Measurements from ENCODE around the gene RERG.

RERG gene

DNA sequence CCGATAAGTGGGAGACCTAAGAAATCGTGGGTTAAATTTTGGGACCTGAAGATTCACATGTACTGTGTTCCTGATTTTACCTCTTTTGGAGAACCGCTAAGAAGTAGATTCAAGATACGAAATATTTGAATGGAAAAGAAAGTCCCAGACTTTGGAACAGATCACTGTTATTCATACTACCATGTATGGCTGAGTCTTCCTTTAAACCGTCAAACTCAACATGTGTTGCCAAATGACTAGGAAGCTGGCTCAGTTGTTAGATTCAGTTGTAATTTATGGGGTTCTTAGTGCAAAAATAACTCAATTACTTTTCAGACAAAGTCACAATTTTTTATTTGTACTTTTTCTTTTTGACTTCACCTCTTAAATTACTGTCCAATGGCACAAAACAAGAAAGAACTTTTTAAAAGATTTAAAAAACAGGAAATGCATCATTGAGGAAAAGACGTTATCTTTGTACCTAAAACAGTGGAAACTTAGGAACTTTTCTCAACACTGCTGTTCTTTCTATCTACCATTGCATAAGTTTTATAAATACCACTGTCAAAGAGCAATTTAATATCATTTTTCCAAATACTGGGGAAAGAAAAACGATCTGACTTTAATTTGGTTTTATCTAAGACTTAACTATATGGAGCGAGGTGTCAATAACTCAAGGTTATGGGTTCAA lies 15.7 kb downstream of the RERG start:
- H3K9ac ChIP-seq (ENCODE audit: low read length in 2 of 2), result no peak overlapping the region
- H3K4me3 ChIP-seq (ENCODE audit: low read length in 2 of 2), result no peak overlapping the region
- H3K36me3 ChIP-seq (ENCODE audit: control insufficient read depth in 2 of 2, insufficient read depth in 2 of 2, low read length in 2 of 2), result no peaks in the 10 kb centered on the region
- no peaks in the 10 kb centered on the region for H3K27me3 ChIP-seq (ENCODE audit: control insufficient read depth in 1 of 2, insufficient read depth in 2 of 2, low read length in 2 of 2)
- H3K4me1 ChIP-seq (ENCODE audit: control insufficient read depth, insufficient read depth, low read length), result peaks cover 27% of the 10 kb centered on the region
- H3K27ac ChIP-seq (ENCODE audit: low read length), result peak overlapping the region; percentile 25
- H3K9me3 ChIP-seq (ENCODE audit: control insufficient read depth in 2 of 2, low read length in 2 of 2), result no peaks in the 10 kb centered on the region

- Histone ChIP-seq H3K36me3 (ENCODE audit: control insufficient read depth in 2 of 2, insufficient read depth in 2 of 2, low read length in 2 of 2) (no peaks in the 10 kb centered on the region), H3K9ac (ENCODE audit: low read length in 2 of 2) (no peak overlapping the region), H3K27ac (ENCODE audit: low read length) (peak overlapping the region; percentile 2), H3K4me3 (ENCODE audit: low read length in 2 of 2) (no peak overlapping the region), H3K9me3 (ENCODE audit: control insufficient read depth in 2 of 2, low read length in 2 of 2) (no peaks in the 10 kb centered on the region), H3K27me3 (ENCODE audit: control insufficient read depth in 1 of 2, insufficient read depth in 2 of 2, low read length in 2 of 2) (no peaks in the 10 kb centered on the region), H3K4me1 (ENCODE audit: control insufficient read depth, insufficient read depth, low read length) (peaks cover 24% of the 10 kb centered on the region)
Measured at GRCh38 chr12:15201456-15201855, 19.8 kb downstream of the RERG start.

GRCh38 chr12:15201056-15201455 lies 20.2 kb downstream of the RERG start:
- Histone ChIP-seq H3K4me1 (ENCODE audit: control insufficient read depth, insufficient read depth, low read length) (peaks cover 24% of the 10 kb centered on the region), H3K36me3 (ENCODE audit: control insufficient read depth in 2 of 2, insufficient read depth in 2 of 2, low read length in 2 of 2) (no peaks in the 10 kb centered on the region), H3K27ac (ENCODE audit: low read length) (peak overlapping the region; percentile 2), H3K9ac (ENCODE audit: low read length in 2 of 2) (no peak overlapping the region), H3K4me3 (ENCODE audit: low read length in 2 of 2) (no peak overlapping the region), H3K27me3 (ENCODE audit: control insufficient read depth in 1 of 2, insufficient read depth in 2 of 2, low read length in 2 of 2) (no peaks in the 10 kb centered on the region), H3K9me3 (ENCODE audit: control insufficient read depth in 2 of 2, low read length in 2 of 2) (no peaks in the 10 kb centered on the region)

GRCh38 chr12:15200641-15201040 lies 20.6 kb downstream of the RERG start:
- Histone ChIP-seq H3K36me3 (ENCODE audit: control insufficient read depth in 2 of 2, insufficient read depth in 2 of 2, low read length in 2 of 2) (no peaks in the 10 kb centered on the region), H3K9ac (ENCODE audit: low read length in 2 of 2) (no peak overlapping the region), H3K4me3 (ENCODE audit: low read length in 2 of 2) (no peak overlapping the region), H3K9me3 (ENCODE audit: control insufficient read depth in 2 of 2, low read length in 2 of 2) (no peaks in the 10 kb centered on the region), H3K27ac (ENCODE audit: low read length) (peak overlapping the region; percentile 2), H3K4me1 (ENCODE audit: control insufficient read depth, insufficient read depth, low read length) (peaks cover 27% of the 10 kb centered on the region), H3K27me3 (ENCODE audit: control insufficient read depth in 1 of 2, insufficient read depth in 2 of 2, low read length in 2 of 2) (no peaks in the 10 kb centered on the region)

- H3K36me3 ChIP-seq (ENCODE audit: control insufficient read depth in 2 of 2, insufficient read depth in 2 of 2, low read length in 2 of 2), result no peaks in the 10 kb centered on the region
- no peak overlapping the region for H3K9ac ChIP-seq (ENCODE audit: low read length in 2 of 2)
- H3K9me3 ChIP-seq (ENCODE audit: control insufficient read depth in 2 of 2, low read length in 2 of 2), result no peaks in the 10 kb centered on the region
- no peak overlapping the region for H3K4me3 ChIP-seq (ENCODE audit: low read length in 2 of 2)
- no peaks in the 10 kb centered on the region for H3K27me3 ChIP-seq (ENCODE audit: control insufficient read depth in 1 of 2, insufficient read depth in 2 of 2, low read length in 2 of 2)
- H3K27ac ChIP-seq (ENCODE audit: low read length), result peak overlapping the region; percentile 2
- H3K4me1 ChIP-seq (ENCODE audit: control insufficient read depth, insufficient read depth, low read length), result peaks cover 34% of the 10 kb centered on the region
Measured at GRCh38 chr12:15199930-15200329, 21.3 kb downstream of the RERG start.

DNA sequence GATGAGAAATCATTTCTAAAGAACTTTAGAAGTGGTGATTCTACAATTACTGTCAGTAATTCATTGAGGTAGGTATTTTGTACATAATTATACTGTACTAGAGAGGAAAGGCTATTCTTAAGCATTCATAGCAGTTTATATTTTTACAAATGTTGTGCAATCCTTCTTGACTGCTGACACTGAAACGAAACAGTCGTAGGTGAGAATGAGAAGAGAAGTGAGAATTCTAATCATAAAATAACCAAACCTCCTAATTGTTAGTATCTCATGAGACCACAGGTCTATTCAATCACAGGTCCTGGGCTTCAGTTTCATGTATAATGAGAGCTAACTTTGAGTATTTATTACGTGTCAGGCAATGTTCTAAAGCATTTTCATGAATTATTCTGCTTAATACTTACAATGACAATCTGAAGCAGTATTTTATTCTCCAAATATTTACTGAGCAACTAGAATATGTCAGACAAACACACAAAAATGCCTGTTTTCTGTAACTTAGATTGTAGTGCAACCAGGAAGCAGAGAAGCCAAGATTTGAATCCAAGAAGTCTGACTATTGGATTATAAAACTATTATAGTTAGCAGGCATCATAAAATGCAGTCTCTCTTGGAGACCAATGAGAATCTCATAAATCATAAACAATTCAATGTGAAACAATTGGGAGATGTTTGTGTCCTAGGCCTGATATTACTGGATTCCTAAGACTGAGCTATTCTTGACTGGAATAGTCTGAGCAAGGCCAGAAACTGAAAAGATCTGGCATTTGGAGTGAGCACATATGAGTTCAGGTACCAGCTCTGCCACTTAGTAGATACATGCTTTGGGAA lies 24.3 kb downstream of the RERG start:
- Histone ChIP-seq H3K4me1 (ENCODE audit: control insufficient read depth, insufficient read depth, low read length) (peaks cover 44% of the 10 kb centered on the region), H3K4me3 (ENCODE audit: low read length in 2 of 2) (peak overlapping the region; percentile 8 to 50)

GRCh38 chr12:15196221-15196620 lies 25.0 kb downstream of the RERG start:
- Histone ChIP-seq H3K27ac (ENCODE audit: low read length) (peak overlapping the region; percentile 70), H3K9ac (ENCODE audit: low read length in 2 of 2) (no peak overlapping the region), H3K4me3 (ENCODE audit: low read length in 2 of 2) (peak overlapping the region in 1 of 2 donors; percentile 30), H3K9me3 (ENCODE audit: control insufficient read depth in 2 of 2, low read length in 2 of 2) (no peaks in the 10 kb centered on the region), H3K36me3 (ENCODE audit: control insufficient read depth in 2 of 2, insufficient read depth in 2 of 2, low read length in 2 of 2) (no peaks in the 10 kb centered on the region), H3K4me1 (ENCODE audit: control insufficient read depth, insufficient read depth, low read length) (peaks cover 43% of the 10 kb centered on the region), H3K27me3 (ENCODE audit: control insufficient read depth in 1 of 2, insufficient read depth in 2 of 2, low read length in 2 of 2) (no peaks in the 10 kb centered on the region)

More for the DNA sequence above, 24.3 kb downstream of the RERG start:
- Histone ChIP-seq H3K27me3 (ENCODE audit: control insufficient read depth in 1 of 2, insufficient read depth in 2 of 2, low read length in 2 of 2) (no peaks in the 10 kb centered on the region), H3K9me3 (ENCODE audit: control insufficient read depth in 2 of 2, low read length in 2 of 2) (no peaks in the 10 kb centered on the region), H3K36me3 (ENCODE audit: control insufficient read depth in 2 of 2, insufficient read depth in 2 of 2, low read length in 2 of 2) (no peaks in the 10 kb centered on the region), H3K27ac (ENCODE audit: low read length) (peak overlapping the region; percentile 70), H3K9ac (ENCODE audit: low read length in 2 of 2) (peak overlapping the region in 1 of 2 donors; percentile 14)

DNA sequence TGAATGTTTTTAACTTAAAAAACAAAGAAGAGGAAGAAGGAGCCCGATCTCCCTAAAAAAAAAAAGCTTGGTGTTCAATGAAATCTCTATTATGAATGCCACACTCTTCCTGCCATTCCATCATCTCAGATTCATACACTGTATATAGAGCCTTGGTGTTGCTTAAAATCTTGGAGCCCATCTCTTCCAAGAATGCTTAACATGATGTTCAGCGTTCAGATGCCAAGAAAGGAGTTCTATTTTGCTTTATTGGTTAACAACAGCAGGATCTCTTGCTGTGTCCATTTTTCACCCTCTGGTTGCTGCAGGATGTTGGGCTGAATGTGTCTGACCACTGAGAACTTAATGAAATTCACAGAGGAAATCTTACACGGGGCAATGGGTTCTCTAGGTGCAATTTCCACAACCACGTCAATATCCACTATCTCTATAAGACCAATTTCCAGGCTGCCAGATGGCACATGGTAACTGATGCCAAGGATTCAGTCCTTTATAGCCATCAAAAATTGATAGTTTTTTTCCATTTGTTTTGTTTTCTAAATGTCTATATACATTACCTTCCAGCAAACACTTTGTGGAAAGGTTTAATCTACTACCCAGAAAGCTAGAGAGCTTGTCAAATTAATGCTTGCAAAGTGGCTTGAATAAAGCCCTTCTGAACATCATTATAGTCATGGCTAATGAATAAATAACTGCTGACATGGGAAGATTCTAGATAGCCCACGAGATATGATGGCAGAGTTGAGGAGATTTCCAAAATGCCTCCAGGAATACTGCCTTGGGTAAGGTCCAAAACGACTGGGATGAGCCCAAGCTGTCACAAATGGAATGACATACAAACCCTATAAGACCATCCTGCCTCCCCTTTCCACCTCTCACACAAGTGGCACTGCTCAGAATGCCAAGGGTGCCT lies 26.5 kb downstream of the RERG start:
- peaks cover 39% of the 10 kb centered on the region for H3K4me1 ChIP-seq (ENCODE audit: control insufficient read depth, insufficient read depth, low read length)

DNA sequence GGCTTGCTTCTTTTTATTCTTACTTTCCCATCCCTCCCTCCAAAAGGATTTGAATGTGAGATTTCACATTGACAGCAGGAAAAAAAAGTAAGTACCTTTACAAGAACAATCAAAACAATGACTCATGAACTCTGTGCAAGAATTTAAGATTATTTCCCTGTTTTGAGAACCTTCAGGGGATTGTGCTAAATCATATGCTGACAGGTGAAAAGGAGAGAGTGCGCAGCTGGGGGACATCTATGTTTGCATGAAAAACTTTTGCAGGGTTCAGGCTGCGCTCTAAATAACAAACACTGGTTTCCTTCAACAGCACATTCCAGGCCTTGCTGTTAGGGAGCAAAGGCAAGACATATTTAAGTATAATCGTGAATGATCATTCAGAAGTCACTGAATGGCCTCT lies 27.3 kb downstream of the RERG start:
- H3K36me3 ChIP-seq (ENCODE audit: control insufficient read depth in 2 of 2, insufficient read depth in 2 of 2, low read length in 2 of 2), result no peaks in the 10 kb centered on the region
- H3K4me3 ChIP-seq (ENCODE audit: low read length in 2 of 2), result no peak overlapping the region
- peaks cover 39% of the 10 kb centered on the region for H3K4me1 ChIP-seq (ENCODE audit: control insufficient read depth, insufficient read depth, low read length)
- no peak overlapping the region for H3K27ac ChIP-seq (ENCODE audit: low read length)
- no peaks in the 10 kb centered on the region for H3K9me3 ChIP-seq (ENCODE audit: control insufficient read depth in 2 of 2, low read length in 2 of 2)
- H3K27me3 ChIP-seq (ENCODE audit: control insufficient read depth in 1 of 2, insufficient read depth in 2 of 2, low read length in 2 of 2), result no peaks in the 10 kb centered on the region
- no peak overlapping the region for H3K9ac ChIP-seq (ENCODE audit: low read length in 2 of 2)

More for the DNA sequence above, 26.5 kb downstream of the RERG start:
- H3K4me3 ChIP-seq (ENCODE audit: low read length in 2 of 2), result peak overlapping the region in 1 of 2 donors; percentile 26
- H3K36me3 ChIP-seq (ENCODE audit: control insufficient read depth in 2 of 2, insufficient read depth in 2 of 2, low read length in 2 of 2), result no peaks in the 10 kb centered on the region
- no peaks in the 10 kb centered on the region for H3K27me3 ChIP-seq (ENCODE audit: control insufficient read depth in 1 of 2, insufficient read depth in 2 of 2, low read length in 2 of 2)
- H3K27ac ChIP-seq (ENCODE audit: low read length), result peak overlapping the region; percentile 70
- no peak overlapping the region for H3K9ac ChIP-seq (ENCODE audit: low read length in 2 of 2)
- no peaks in the 10 kb centered on the region for H3K9me3 ChIP-seq (ENCODE audit: control insufficient read depth in 2 of 2, low read length in 2 of 2)

DNA sequence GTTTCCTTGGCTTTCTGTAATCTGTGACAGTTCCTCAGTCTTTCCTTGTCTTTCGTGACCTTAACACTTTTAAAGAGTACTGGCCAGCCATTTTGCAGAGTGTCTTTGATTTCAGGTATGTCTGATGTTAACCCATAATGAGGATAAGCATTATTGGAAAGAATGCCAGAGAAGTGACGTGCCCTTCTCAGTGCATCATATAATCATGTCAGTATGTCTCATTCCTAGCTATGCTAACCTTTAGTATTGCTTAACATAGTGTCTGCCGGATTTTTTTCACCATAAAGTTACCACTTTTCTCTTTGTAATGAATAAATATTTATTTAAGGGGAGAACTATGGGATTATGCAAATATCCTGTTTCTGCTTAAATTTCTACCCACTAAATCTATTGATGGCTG lies 28.5 kb downstream of the RERG start:
- peaks cover 36% of the 10 kb centered on the region for H3K4me1 ChIP-seq (ENCODE audit: control insufficient read depth, insufficient read depth, low read length)
- H3K27me3 ChIP-seq (ENCODE audit: control insufficient read depth in 1 of 2, insufficient read depth in 2 of 2, low read length in 2 of 2), result no peaks in the 10 kb centered on the region
- H3K27ac ChIP-seq (ENCODE audit: low read length), result no peak overlapping the region
- H3K36me3 ChIP-seq (ENCODE audit: control insufficient read depth in 2 of 2, insufficient read depth in 2 of 2, low read length in 2 of 2), result no peaks in the 10 kb centered on the region
- no peaks in the 10 kb centered on the region for H3K9me3 ChIP-seq (ENCODE audit: control insufficient read depth in 2 of 2, low read length in 2 of 2)
- H3K9ac ChIP-seq (ENCODE audit: low read length in 2 of 2), result no peak overlapping the region
- no peak overlapping the region for H3K4me3 ChIP-seq (ENCODE audit: low read length in 2 of 2)
